ENCODE results near the gene KDM4B. TPM values are rescaled to one million over a fixed set of nuclear protein-coding genes. Genes with fewer than 3 reads are reported as not detected.

KDM4B gene
- total and polyA plus RNA-seq, 9 of the 15 experiments (the other 6 are each of a cell fraction or from before 2014, with no cell fraction given) = 0.21 to 29.9 (median 7.3) TPM

GRCh38 chr19:5062195-5062594 is 93.3 kb downstream of the KDM4B start:
- peaks cover 10% of the 10 kb centered on the region; the same call in 2 of the 3 replicates for H3K36me3 ChIP-seq (ENCODE audit: control insufficient read depth, insufficient read depth, low read length)
- no peaks in the 10 kb centered on the region for H3K27me3 ChIP-seq (ENCODE audit: control insufficient read depth in 2 of 2, insufficient read depth in 2 of 2, low read length in 2 of 2)
- H3K79me2 ChIP-seq (ENCODE audit: control insufficient read depth, insufficient read depth, low read length) = no peaks in the 10 kb centered on the region
- intact Hi-C loops (cut with micrococcal nuclease) (no loop called here), in situ Hi-C loops (cut with MboI) (no loop called here)
- POLR2A ChIA-PET = no interaction called here
- H3K27ac ChIP-seq (ENCODE audit: extremely low read depth, low read depth, low read length) = no peak overlapping the region
- 83% methylated on average over 9 of the region's 9 CpGs for WGBS (ENCODE audit: insufficient coverage, low coverage, missing lambda C conversion rate)
- no peak overlapping the region for H3K4me3 ChIP-seq
- peaks cover 0 to 14% of the 10 kb centered on the region in 2 experiments; a peak in 1 of 5 replicates for H3K4me1 ChIP-seq (replicated peaks in 1 of 2; ENCODE audit: control insufficient read depth in 2 of 2, insufficient read depth in 2 of 2, low read length in 2 of 2)
- peaks cover 3% of the 10 kb centered on the region for H3K9me1 ChIP-seq (ENCODE audit: control insufficient read depth, insufficient read depth, low read length)
- BruUV-seq (replicated peaks) = no TSS peak
- no peak overlapping the region for H3K9ac ChIP-seq (ENCODE audit: insufficient read depth in 1 of 2, low read depth in 2 of 2, low read length in 2 of 2)
- no peak for DNase-seq (ENCODE audit: extremely low read depth in 1 of 4, low spot score in 3 of 4)
- H4K20me1 ChIP-seq (replicated peaks; ENCODE audit: control insufficient read depth, insufficient read depth, low read length) = 0 out of 2 replicates have a peak, but pooled peaks cover 7% of the 10 kb centered on the region
- ATAC-seq = no peak
- no peak for FAIRE-seq
- no peak overlapping the region for H3K4me2 ChIP-seq (ENCODE audit: insufficient read depth, low read length)
- TF ChIP-seq RBM39 (optimal IDR thresholded peaks at IDR 0.05; ENCODE audit: low read depth, low read length) (no peak), NCOR1 (IDR thresholded peaks at IDR 0.05) (no peak), KAT7 (CRISPR knock-in tag; IDR thresholded peaks at IDR 0.05; ENCODE audit: borderline replicate concordance) (no peak), SMAD4 (CRISPR knock-in tag; conservative IDR thresholded peaks at IDR 0.05) (no peak), ZBTB1 (CRISPR knock-in tag; IDR thresholded peaks at IDR 0.05; ENCODE audit: borderline replicate concordance, low read depth) (no peak), NR2C1 (IDR thresholded peaks at IDR 0.05) (no peak), NR2C1 (tag; IDR thresholded peaks at IDR 0.05) (no peak), CBX1 (IDR thresholded peaks at IDR 0.05; ENCODE audit: low read depth) (no peak), PYGO2 (tag; IDR thresholded peaks at IDR 0.05) (no peak), HLTF (IDR thresholded peaks at IDR 0.05) (no peak), HNRNPH1 (optimal IDR thresholded peaks at IDR 0.05; ENCODE audit: low read depth, low read length) (no peak), ZNF668 (CRISPR knock-in tag; IDR thresholded peaks at IDR 0.05) (no peak), RAD51 (IDR thresholded peaks at IDR 0.05; ENCODE audit: borderline replicate concordance, low read depth) (no peak)
- 0 out of 2 replicates have a peak, but pooled peaks cover 6% of the 10 kb centered on the region for H3K9me3 ChIP-seq (replicated peaks; ENCODE audit: control insufficient read depth, insufficient read depth, low read depth, low read length)
- no peak overlapping the region for H2AFZ ChIP-seq (ENCODE audit: low read depth, low read length)
- CTCF ChIA-PET (ENCODE audit: low intra/inter-chr PET ratio) = no interaction called here
